ENCODE measurements around the gene INTU.

The INTU gene

DNA sequence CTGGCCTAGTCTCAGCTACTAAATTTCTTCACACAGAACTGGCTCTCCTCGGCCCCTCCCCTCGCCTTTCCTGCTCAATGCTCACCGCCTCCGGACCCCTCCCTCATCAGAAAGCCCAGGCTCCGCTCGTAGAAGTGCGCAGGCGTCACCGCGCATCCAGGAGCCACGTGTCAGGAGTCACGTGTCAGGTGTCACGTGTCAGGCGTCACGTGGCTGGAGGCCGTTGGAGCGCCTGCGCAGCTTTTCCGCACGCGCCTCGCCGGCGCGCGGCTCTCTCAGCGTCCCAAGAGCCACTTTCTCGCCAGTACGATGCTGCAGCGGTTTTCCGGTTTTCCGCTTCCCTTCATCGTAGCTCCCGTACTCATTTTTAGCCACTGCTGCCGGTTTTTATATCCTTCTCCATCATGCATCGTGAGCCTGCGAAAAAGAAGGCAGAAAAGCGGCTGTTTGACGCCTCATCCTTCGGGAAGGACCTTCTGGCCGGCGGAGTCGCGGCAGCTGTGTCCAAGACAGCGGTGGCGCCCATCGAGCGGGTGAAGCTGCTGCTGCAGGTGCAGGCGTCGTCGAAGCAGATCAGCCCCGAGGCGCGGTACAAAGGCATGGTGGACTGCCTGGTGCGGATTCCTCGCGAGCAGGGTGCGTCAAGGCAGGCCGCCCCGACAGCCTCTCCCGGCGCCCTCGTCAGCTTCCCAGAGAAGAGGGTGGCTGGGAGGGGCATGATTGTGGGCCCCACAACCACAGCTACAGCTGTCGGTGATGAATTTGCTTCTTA is 97.6 kb downstream of the INTU start, which contains the start of gene SLC25A31:
Gene SLC25A31 (plus strand): TSS at position 259 of the 772 bp plus-strand sequence. CDS start 146 bp downstream, at position 405.
- peaks cover 3% of the 10 kb centered on the region for H3K27me3 ChIP-seq (ENCODE audit: insufficient read depth, poor library complexity, severe bottlenecking)
- no peak within 1 kb of the TSS for H3K4me3 ChIP-seq (replicated peaks; ENCODE audit: insufficient read depth, low read length)
- no peak for DNase-seq (ENCODE audit: low read depth in 1 of 2, low spot score in 1 of 2)
- no peak for TF ChIP-seq POLR2AphosphoS5 (IDR thresholded peaks at IDR 0.05; ENCODE audit: low read depth)
- TF ChIP-seq, protein P1, sequence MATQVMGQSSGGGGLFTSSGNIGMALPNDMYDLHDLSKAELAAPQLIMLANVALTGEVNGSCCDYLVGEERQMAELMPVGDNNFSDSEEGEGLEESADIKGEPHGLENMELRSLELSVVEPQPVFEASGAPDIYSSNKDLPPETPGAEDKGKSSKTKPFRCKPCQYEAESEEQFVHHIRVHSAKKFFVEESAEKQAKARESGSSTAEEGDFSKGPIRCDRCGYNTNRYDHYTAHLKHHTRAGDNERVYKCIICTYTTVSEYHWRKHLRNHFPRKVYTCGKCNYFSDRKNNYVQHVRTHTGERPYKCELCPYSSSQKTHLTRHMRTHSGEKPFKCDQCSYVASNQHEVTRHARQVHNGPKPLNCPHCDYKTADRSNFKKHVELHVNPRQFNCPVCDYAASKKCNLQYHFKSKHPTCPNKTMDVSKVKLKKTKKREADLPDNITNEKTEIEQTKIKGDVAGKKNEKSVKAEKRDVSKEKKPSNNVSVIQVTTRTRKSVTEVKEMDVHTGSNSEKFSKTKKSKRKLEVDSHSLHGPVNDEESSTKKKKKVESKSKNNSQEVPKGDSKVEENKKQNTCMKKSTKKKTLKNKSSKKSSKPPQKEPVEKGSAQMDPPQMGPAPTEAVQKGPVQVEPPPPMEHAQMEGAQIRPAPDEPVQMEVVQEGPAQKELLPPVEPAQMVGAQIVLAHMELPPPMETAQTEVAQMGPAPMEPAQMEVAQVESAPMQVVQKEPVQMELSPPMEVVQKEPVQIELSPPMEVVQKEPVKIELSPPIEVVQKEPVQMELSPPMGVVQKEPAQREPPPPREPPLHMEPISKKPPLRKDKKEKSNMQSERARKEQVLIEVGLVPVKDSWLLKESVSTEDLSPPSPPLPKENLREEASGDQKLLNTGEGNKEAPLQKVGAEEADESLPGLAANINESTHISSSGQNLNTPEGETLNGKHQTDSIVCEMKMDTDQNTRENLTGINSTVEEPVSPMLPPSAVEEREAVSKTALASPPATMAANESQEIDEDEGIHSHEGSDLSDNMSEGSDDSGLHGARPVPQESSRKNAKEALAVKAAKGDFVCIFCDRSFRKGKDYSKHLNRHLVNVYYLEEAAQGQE (IDR thresholded peaks at IDR 0.05; ENCODE audit: insufficient replicate concordance, low read depth): no peak
- TF ChIP-seq GABPA (IDR thresholded peaks at IDR 0.05; ENCODE audit: low read depth): no peak
- TF ChIP-seq, protein P2, sequence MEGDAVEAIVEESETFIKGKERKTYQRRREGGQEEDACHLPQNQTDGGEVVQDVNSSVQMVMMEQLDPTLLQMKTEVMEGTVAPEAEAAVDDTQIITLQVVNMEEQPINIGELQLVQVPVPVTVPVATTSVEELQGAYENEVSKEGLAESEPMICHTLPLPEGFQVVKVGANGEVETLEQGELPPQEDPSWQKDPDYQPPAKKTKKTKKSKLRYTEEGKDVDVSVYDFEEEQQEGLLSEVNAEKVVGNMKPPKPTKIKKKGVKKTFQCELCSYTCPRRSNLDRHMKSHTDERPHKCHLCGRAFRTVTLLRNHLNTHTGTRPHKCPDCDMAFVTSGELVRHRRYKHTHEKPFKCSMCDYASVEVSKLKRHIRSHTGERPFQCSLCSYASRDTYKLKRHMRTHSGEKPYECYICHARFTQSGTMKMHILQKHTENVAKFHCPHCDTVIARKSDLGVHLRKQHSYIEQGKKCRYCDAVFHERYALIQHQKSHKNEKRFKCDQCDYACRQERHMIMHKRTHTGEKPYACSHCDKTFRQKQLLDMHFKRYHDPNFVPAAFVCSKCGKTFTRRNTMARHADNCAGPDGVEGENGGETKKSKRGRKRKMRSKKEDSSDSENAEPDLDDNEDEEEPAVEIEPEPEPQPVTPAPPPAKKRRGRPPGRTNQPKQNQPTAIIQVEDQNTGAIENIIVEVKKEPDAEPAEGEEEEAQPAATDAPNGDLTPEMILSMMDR (IDR thresholded peaks at IDR 0.05; ENCODE audit: insufficient read depth, low read length): no peak
- TF ChIP-seq SPI1 (IDR thresholded peaks at IDR 0.05; ENCODE audit: borderline replicate concordance, low read depth): no peak
- no peak within 1 kb of the TSS for H3K27ac ChIP-seq (replicated peaks)

DNA sequence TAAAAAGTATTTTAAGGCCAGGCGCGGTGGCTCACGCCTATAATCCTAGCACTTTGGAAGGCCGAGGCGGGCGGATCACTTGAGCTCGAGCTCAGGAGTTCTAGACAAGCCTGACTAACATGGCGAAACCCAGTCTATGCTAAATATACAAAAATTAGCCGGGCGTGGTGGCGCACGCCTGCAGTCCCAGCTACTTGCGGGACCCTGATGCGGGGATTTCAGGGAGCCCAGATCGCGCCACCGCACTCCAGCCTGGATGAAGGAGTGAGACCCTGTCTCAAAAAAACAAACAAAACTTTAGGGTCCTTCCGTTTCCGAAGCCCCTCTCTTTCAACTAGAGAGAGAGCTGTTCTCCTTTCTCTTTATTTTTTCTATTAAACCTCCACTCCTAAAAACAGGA is 98.6 kb downstream of the INTU start:
- Histone ChIP-seq H3K27me3 (ENCODE audit: insufficient read depth, poor library complexity, severe bottlenecking) (peaks cover 3% of the 10 kb centered on the region), H3K4me3 (replicated peaks; ENCODE audit: insufficient read depth, low read length) (no peak overlapping the region), H3K27ac (replicated peaks) (no peak overlapping the region)
- no peak for DNase-seq (ENCODE audit: low read depth in 1 of 2, low spot score in 1 of 2)
- TF ChIP-seq POLR2AphosphoS5 (IDR thresholded peaks at IDR 0.05; ENCODE audit: low read depth) (no peak), SPI1 (IDR thresholded peaks at IDR 0.05; ENCODE audit: borderline replicate concordance, low read depth) (no peak), GABPA (IDR thresholded peaks at IDR 0.05; ENCODE audit: low read depth) (no peak)
- TF ChIP-seq, protein P2 (IDR thresholded peaks at IDR 0.05; ENCODE audit: insufficient read depth, low read length): no peak
- TF ChIP-seq, protein P1 (IDR thresholded peaks at IDR 0.05; ENCODE audit: insufficient replicate concordance, low read depth): no peak

DNA sequence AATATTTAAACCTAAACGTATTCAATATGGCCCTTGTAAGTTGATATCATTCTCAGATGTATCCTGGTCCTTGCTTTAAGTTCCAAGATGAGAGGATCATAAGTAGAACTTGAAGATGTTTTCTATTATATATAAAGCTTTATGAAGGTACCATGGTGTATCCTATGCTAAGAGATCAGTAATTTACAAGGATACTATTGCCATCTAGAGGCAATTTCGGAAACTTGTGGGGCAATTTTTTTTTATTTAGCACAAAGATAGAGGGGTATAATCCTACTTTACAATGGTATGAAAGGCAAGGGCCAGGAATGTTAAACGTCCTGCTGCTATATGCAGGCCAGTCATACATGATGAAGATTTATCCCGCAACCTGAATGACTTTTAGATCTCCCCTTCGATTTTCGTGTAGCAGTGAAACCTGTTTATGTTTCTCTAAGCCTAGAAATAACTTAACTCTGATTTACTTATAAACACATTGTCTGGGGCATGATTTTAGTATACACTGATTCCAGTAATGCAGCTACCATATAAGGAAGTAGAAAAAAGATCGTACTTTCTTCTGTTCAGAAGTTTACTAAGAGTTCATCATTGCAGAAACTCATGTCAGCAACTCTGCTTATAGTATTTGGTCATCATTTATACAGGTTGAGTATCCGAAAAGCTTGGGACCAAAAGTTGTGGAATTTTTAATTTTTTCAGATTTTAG is 100.0 kb downstream of the INTU start:
- peaks cover 4% of the 10 kb centered on the region for H3K27me3 ChIP-seq (ENCODE audit: insufficient read depth, poor library complexity, severe bottlenecking)
- no peak overlapping the region for H3K27ac ChIP-seq (replicated peaks)
- TF ChIP-seq, protein P2 (IDR thresholded peaks at IDR 0.05; ENCODE audit: insufficient read depth, low read length): peak; percentile 1
- no peak for TF ChIP-seq POLR2AphosphoS5 (IDR thresholded peaks at IDR 0.05; ENCODE audit: low read depth)
- DNase-seq (ENCODE audit: low read depth in 1 of 2, low spot score in 1 of 2): peak in 1 of 2 experiments; percentile 6
- H3K4me3 ChIP-seq (replicated peaks; ENCODE audit: insufficient read depth, low read length): no peak overlapping the region
